HEK293 (cell line): ENCODE results near the gene STPG3.

Experiments used
- ELK4 ChIP-seq: IDR thresholded peaks from 2 replicates; pipeline ENCODE4 v1.6.1; 2011; ENCODE audit warnings: mild to moderate bottlenecking, low read depth, low read length, borderline replicate concordance
- INSM2 ChIP-seq: fragments of 450-650 bp; formaldehyde crosslinking; IDR thresholded peaks from 2 replicates; pipeline ENCODE4 v1.5.1; 2016; ENCODE audit warnings: missing biosample characterization, missing genetic modification characterization
- KLF1 ChIP-seq: fragments of 450-650 bp; formaldehyde crosslinking; IDR thresholded peaks from 2 replicates; pipeline ENCODE4 v1.5.1; 2016; ENCODE audit warnings: missing biosample characterization, missing genetic modification characterization
- KLF16 ChIP-seq: fragments of 450-650 bp; formaldehyde crosslinking; IDR thresholded peaks from 2 replicates; pipeline ENCODE4 v1.5.1; 2017; ENCODE audit warnings: missing biosample characterization, missing genetic modification characterization
- KLF17 ChIP-seq: fragments of 450-650 bp; formaldehyde crosslinking; IDR thresholded peaks from 2 replicates; pipeline ENCODE4 v1.5.1; 2016; ENCODE audit warnings: missing biosample characterization, missing genetic modification characterization
- KLF8 ChIP-seq: fragments of 450-650 bp; formaldehyde crosslinking; IDR thresholded peaks from 2 replicates; pipeline ENCODE4 v1.5.1; 2016; ENCODE audit warnings: missing biosample characterization, missing genetic modification characterization
- MEIS1 ChIP-seq: sonication (generic); formaldehyde crosslinking; IDR thresholded peaks from 2 replicates; pipeline ENCODE4 v1.8.1; 2022; ENCODE audit warnings: missing genetic modification reagents, mild to moderate bottlenecking, borderline replicate concordance
- PRDM1 ChIP-seq: fragments of 450-650 bp; formaldehyde crosslinking; IDR thresholded peaks from 2 replicates; pipeline ENCODE4; 2016; ENCODE audit warnings: missing biosample characterization, missing genetic modification characterization
- SP3 ChIP-seq: fragments of 450-650 bp; formaldehyde crosslinking; IDR thresholded peaks from 2 replicates; pipeline ENCODE4 v1.5.1; 2016; ENCODE audit warnings: missing biosample characterization, missing genetic modification characterization
- ZNF157 ChIP-seq: fragments of 450-650 bp; formaldehyde crosslinking; IDR thresholded peaks from 2 replicates; pipeline ENCODE4 v1.5.1; 2016; ENCODE audit warnings: missing biosample characterization, missing genetic modification characterization
- ZNF19 ChIP-seq: fragments of 450-650 bp; formaldehyde crosslinking; IDR thresholded peaks from 2 replicates; pipeline ENCODE4; 2016; ENCODE audit warnings: missing biosample characterization, missing genetic modification characterization, low read depth
- ZNF248 ChIP-seq: fragments of 450-650 bp; formaldehyde crosslinking; IDR thresholded peaks from 2 replicates; pipeline ENCODE4 v1.5.1; 2017; ENCODE audit warnings: missing biosample characterization, missing genetic modification characterization
- ZNF26 ChIP-seq: fragments of 450-650 bp; formaldehyde crosslinking; IDR thresholded peaks from 2 replicates; pipeline ENCODE4 v1.5.1; 2016; ENCODE audit warnings: missing biosample characterization, missing genetic modification characterization
- ZNF280C ChIP-seq: fragments of 450-650 bp; formaldehyde crosslinking; IDR thresholded peaks from 2 replicates; pipeline ENCODE4 v1.5.1; 2016; ENCODE audit warnings: missing biosample characterization, missing genetic modification characterization
- ZNF292 ChIP-seq: fragments of 450-650 bp; formaldehyde crosslinking; IDR thresholded peaks from 2 replicates; pipeline ENCODE4 v1.5.1; 2016; ENCODE audit warnings: low read depth, missing biosample characterization, missing genetic modification characterization, borderline replicate concordance
- ZNF354C ChIP-seq: fragments of 450-650 bp; formaldehyde crosslinking; IDR thresholded peaks from 2 replicates; pipeline ENCODE4 v1.5.1; 2016; ENCODE audit warnings: missing biosample characterization, missing genetic modification characterization, low read depth, borderline replicate concordance
- ZNF404 ChIP-seq: fragments of 450-650 bp; formaldehyde crosslinking; IDR thresholded peaks from 2 replicates; pipeline ENCODE4 v1.5.1; 2017; ENCODE audit warnings: missing biosample characterization, missing genetic modification characterization
- ZNF433 ChIP-seq: fragments of 450-650 bp; formaldehyde crosslinking; IDR thresholded peaks from 2 replicates; pipeline ENCODE4 v1.5.1; 2016; ENCODE audit warnings: missing biosample characterization, missing genetic modification characterization, low read depth
- ZNF548 ChIP-seq: fragments of 450-650 bp; formaldehyde crosslinking; IDR thresholded peaks from 2 replicates; pipeline ENCODE4 v1.5.1; 2016; ENCODE audit warnings: missing biosample characterization, missing genetic modification characterization
- ZNF624 ChIP-seq: fragments of 450-650 bp; formaldehyde crosslinking; IDR thresholded peaks from 2 replicates; pipeline ENCODE4 v1.5.1; 2017; ENCODE audit warnings: missing biosample characterization, missing genetic modification characterization
- ZNF658 ChIP-seq: fragments of 450-650 bp; formaldehyde crosslinking; IDR thresholded peaks from 2 replicates; pipeline ENCODE4; 2016; ENCODE audit warnings: missing biosample characterization, missing genetic modification characterization
- ZSCAN4 ChIP-seq: fragments of 450-650 bp; formaldehyde crosslinking; IDR thresholded peaks from 2 replicates; pipeline ENCODE4 v1.5.1; 2017; ENCODE audit warnings: missing biosample characterization, missing genetic modification characterization
- ZSCAN5A ChIP-seq: fragments of 450-650 bp; formaldehyde crosslinking; IDR thresholded peaks from 2 replicates; pipeline ENCODE4 v1.5.1; 2016; ENCODE audit warnings: missing biosample characterization, missing genetic modification characterization
- TF ChIP-seq, protein P1 (sequence below): fragments of 450-650 bp; formaldehyde crosslinking; optimal IDR thresholded peaks from 2 replicates; pipeline ENCODE3; 2016; ENCODE audit warnings: missing biosample characterization, mild to moderate bottlenecking, missing genetic modification characterization
- TF ChIP-seq, protein P2 (sequence below): fragments of 450-650 bp; formaldehyde crosslinking; IDR thresholded peaks from 2 replicates; pipeline ENCODE4 v1.5.1; 2016; ENCODE audit warnings: missing biosample characterization, missing genetic modification characterization, low read depth

The STPG3 gene

GRCh38 chr9:137254624-137255447 is 3.8 kb downstream of the STPG3 start, which contains the start of gene NELFB (continued):
- TF ChIP-seq ZNF280C (tag by site-specific recombination) (no peak), ZSCAN5A (no peak), ZNF157 (tag by site-specific recombination) (no peak), ZNF433 (no peak), KLF17 (tag by site-specific recombination) (no peak; the same call in 1 of the 2 replicates), ELK4 (no peak), ZNF404 (tag by site-specific recombination) (no peak), ZNF354C (tag by site-specific recombination) (no peak), SP3 (tag by site-specific recombination) (peak; percentile 70), PRDM1 (tag by site-specific recombination) (no peak), ZNF658 (tag by site-specific recombination) (no peak), ZNF26 (tag by site-specific recombination) (no peak), ZNF248 (no peak), ZNF548 (tag by site-specific recombination) (no peak), ZNF624 (tag by site-specific recombination) (no peak), ZNF19 (no peak), ZSCAN4 (tag by site-specific recombination) (no peak), KLF16 (tag by site-specific recombination) (peak; percentile 94), MEIS1 (peak; percentile 32; the same call in 1 of the 2 replicates), ZNF292 (tag by site-specific recombination) (no peak), KLF1 (tag by site-specific recombination) (peak; percentile 90), KLF8 (tag by site-specific recombination) (peak; percentile 88), INSM2 (tag by site-specific recombination) (peak; percentile 44; the same call in 1 of the 2 replicates)
- TF ChIP-seq, protein P1, sequence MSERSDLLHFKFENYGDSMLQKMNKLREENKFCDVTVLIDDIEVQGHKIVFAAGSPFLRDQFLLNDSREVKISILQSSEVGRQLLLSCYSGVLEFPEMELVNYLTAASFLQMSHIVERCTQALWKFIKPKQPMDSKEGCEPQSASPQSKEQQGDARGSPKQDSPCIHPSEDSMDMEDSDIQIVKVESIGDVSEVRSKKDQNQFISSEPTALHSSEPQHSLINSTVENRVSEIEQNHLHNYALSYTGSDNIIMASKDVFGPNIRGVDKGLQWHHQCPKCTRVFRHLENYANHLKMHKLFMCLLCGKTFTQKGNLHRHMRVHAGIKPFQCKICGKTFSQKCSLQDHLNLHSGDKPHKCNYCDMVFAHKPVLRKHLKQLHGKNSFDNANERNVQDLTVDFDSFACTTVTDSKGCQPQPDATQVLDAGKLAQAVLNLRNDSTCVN (tag by site-specific recombination) = peak; percentile 77
- TF ChIP-seq, protein P2, sequence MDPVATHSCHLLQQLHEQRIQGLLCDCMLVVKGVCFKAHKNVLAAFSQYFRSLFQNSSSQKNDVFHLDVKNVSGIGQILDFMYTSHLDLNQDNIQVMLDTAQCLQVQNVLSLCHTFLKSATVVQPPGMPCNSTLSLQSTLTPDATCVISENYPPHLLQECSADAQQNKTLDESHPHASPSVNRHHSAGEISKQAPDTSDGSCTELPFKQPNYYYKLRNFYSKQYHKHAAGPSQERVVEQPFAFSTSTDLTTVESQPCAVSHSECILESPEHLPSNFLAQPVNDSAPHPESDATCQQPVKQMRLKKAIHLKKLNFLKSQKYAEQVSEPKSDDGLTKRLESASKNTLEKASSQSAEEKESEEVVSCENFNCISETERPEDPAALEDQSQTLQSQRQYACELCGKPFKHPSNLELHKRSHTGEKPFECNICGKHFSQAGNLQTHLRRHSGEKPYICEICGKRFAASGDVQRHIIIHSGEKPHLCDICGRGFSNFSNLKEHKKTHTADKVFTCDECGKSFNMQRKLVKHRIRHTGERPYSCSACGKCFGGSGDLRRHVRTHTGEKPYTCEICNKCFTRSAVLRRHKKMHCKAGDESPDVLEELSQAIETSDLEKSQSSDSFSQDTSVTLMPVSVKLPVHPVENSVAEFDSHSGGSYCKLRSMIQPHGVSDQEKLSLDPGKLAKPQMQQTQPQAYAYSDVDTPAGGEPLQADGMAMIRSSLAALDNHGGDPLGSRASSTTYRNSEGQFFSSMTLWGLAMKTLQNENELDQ (tag by site-specific recombination) = no peak
